ENCODE data around the gene MUC6.

MUC6 gene

DNA sequence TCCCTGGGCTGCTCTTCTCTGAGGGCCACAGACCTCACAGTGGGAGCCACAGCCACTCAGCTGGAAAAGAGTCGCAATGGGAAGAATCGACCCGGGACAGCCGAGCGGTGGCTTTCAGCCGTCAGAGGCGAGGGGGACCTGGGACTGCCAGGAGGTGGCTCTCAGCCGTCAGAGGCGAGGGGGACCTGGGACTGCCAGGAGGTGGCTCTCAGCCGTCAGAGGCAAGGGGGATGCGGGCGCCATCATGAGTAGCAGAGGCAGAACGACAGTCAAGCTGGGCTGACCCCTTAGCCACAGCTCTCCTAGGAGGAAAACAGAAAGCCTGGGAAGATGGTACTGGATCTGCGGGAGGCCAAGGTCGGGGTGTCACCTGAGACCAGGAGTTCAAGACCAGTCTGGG, 23.2 kb upstream of the MUC6 start:
- no peak for DNase-seq (ENCODE audit: low read depth, low spot score)
- no CpG with 5 or more reads among the region's 15 CpGs for WGBS (ENCODE audit: insufficient coverage, insufficient read length)
- Histone ChIP-seq H3K4me1 (ENCODE audit: control insufficient read depth, insufficient read depth, low read length) (no peaks in the 10 kb centered on the region), H3K36me3 (ENCODE audit: control insufficient read depth, insufficient read depth, low read length) (no peaks in the 10 kb centered on the region), H3K9me3 (ENCODE audit: control insufficient read depth, insufficient read depth, low read length) (no peaks in the 10 kb centered on the region), H3K27ac (ENCODE audit: low read length) (no peak overlapping the region), H3K27me3 (ENCODE audit: control insufficient read depth, insufficient read depth, low read length) (no peaks in the 10 kb centered on the region), H3K4me3 (ENCODE audit: low read length) (no peak overlapping the region)

GRCh38 chr11:1057806-1058205, 21.3 kb upstream of the MUC6 start:
- H3K9me3 ChIP-seq (ENCODE audit: control insufficient read depth, insufficient read depth, low read length): no peaks in the 10 kb centered on the region
- H3K4me3 ChIP-seq (ENCODE audit: low read length): no peak overlapping the region
- no peak overlapping the region for H3K27ac ChIP-seq (ENCODE audit: low read length)
- no peaks in the 10 kb centered on the region for H3K36me3 ChIP-seq (ENCODE audit: control insufficient read depth, insufficient read depth, low read length)
- H3K27me3 ChIP-seq (ENCODE audit: control insufficient read depth, insufficient read depth, low read length): no peaks in the 10 kb centered on the region
- WGBS (ENCODE audit: insufficient coverage, insufficient read length): no CpG with 5 or more reads among the region's 16 CpGs
- DNase-seq (ENCODE audit: low read depth, low spot score): no peak
- H3K4me1 ChIP-seq (ENCODE audit: control insufficient read depth, insufficient read depth, low read length): 0 out of 2 replicates have a peak, but pooled peaks cover 1% of the 10 kb centered on the region

DNA sequence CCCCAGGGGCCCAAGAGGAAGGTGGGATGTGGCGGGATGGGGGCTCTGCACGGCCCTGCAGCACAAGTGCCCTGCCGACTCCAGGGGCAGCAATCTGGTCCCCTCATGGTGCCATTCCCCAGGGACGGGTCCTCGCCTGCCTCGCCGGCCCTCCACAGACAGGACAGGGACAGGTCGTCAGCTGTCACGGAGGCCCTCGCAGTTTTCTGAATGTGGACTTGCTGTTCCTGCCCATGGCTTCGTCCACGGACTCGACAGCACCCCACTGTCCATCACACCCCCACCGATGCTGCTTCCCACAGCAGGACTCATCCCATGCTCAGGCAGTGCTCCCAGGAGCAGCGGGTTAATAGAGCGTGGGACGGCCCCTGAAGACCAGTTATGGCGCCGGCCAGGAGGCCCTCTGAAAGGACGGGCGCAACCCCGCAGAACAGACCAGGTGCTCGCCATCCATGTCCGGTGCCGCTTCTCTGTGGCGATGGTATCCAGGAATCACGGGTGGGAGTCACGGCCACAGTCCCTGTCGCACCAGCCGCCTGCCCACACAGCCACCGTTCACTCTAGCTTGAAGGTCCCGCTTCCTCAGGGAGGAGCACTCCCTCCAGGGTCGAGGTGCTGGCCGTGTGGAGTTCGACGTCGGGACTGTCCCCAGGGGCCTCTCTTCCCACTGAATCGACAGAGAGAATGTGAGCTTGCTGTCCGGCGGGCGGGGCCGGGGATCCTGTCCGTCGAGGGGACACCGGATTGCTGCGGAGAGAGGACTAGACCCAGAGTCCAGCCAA, 19.7 kb upstream of the MUC6 start:
- H3K4me1 ChIP-seq (ENCODE audit: control insufficient read depth, insufficient read depth, low read length): 0 out of 2 replicates have a peak, but pooled peaks cover 1% of the 10 kb centered on the region
- no peaks in the 10 kb centered on the region for H3K9me3 ChIP-seq (ENCODE audit: control insufficient read depth, insufficient read depth, low read length)
- DNase-seq (ENCODE audit: low read depth, low spot score): no peak
- no peak overlapping the region for H3K4me3 ChIP-seq (ENCODE audit: low read length)
- H3K36me3 ChIP-seq (ENCODE audit: control insufficient read depth, insufficient read depth, low read length): no peaks in the 10 kb centered on the region
- WGBS (ENCODE audit: insufficient coverage, insufficient read length): no CpG with 5 or more reads among the region's 46 CpGs
- H3K27ac ChIP-seq (ENCODE audit: low read length): no peak overlapping the region
- H3K27me3 ChIP-seq (ENCODE audit: control insufficient read depth, insufficient read depth, low read length): no peaks in the 10 kb centered on the region

- Histone ChIP-seq H3K27ac (ENCODE audit: low read length) (no peak overlapping the region), H3K9me3 (ENCODE audit: control insufficient read depth, insufficient read depth, low read length) (no peaks in the 10 kb centered on the region), H3K4me3 (ENCODE audit: low read length) (no peak overlapping the region), H3K4me1 (ENCODE audit: control insufficient read depth, insufficient read depth, low read length) (0 out of 2 replicates have a peak, but pooled peaks cover 1% of the 10 kb centered on the region), H3K27me3 (ENCODE audit: control insufficient read depth, insufficient read depth, low read length) (no peaks in the 10 kb centered on the region), H3K36me3 (ENCODE audit: control insufficient read depth, insufficient read depth, low read length) (no peaks in the 10 kb centered on the region)
- no peak for DNase-seq (ENCODE audit: low read depth, low spot score)
- WGBS (ENCODE audit: insufficient coverage, insufficient read length): no CpG with 5 or more reads among the region's 17 CpGs
Measured at GRCh38 chr11:1055109-1055703, 18.7 kb upstream of the MUC6 start.

GRCh38 chr11:1054143-1055108, 17.9 kb upstream of the MUC6 start:
- DNase-seq (ENCODE audit: low read depth, low spot score): no peak

DNA sequence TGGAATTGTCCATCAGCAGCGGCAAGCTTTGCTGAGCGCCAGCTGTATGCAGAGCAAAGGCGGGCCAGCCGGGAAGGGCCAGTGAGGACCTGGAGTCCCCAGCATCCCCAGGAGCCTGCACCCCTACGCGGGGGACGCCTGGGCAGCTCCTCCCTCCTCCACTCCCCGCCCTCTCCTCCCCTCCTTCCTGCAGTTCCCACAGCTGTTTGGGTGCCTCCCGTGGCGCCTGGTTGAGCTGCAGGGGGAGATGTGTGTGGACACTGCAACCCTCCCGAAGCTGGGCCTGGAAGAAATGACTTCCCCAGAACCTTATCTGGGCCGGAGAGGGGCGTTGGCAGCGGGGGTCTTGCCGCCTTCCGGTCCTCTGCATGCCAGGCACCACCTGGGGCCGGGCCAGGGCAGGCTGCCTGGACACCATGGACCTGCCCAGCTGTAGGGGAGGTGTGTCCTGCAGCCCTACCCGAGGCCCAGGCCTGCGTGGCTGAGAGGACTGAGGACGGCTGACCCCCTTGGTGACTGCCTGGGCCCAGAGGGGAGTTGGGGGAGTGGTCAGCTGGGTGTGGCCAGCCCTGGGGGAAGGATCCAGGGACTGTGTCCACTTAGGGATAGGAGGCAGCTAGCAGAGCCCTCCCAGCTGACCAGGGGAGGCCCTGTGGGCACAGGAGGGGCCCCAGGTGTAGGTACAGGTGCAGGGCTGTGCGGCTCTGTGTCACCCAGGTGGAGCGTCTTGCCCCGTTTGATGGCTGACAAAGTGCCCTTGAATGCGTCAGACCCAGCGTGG, 16.8 kb upstream of the MUC6 start:
- 0 out of 2 replicates have a peak, but pooled peaks cover 1% of the 10 kb centered on the region for H3K4me1 ChIP-seq (ENCODE audit: control insufficient read depth, insufficient read depth, low read length)
- no peak overlapping the region for H3K27ac ChIP-seq (ENCODE audit: low read length)
- no peak overlapping the region for H3K4me3 ChIP-seq (ENCODE audit: low read length)
- no peaks in the 10 kb centered on the region for H3K36me3 ChIP-seq (ENCODE audit: control insufficient read depth, insufficient read depth, low read length)
- no peaks in the 10 kb centered on the region for H3K27me3 ChIP-seq (ENCODE audit: control insufficient read depth, insufficient read depth, low read length)
- no CpG with 5 or more reads among the region's 25 CpGs for WGBS (ENCODE audit: insufficient coverage, insufficient read length)
- H3K9me3 ChIP-seq (ENCODE audit: control insufficient read depth, insufficient read depth, low read length): no peaks in the 10 kb centered on the region
- no peak for DNase-seq (ENCODE audit: low read depth, low spot score)

More at GRCh38 chr11:1054143-1055108, 17.9 kb upstream of the MUC6 start:
- Histone ChIP-seq H3K27me3 (ENCODE audit: control insufficient read depth, insufficient read depth, low read length) (no peaks in the 10 kb centered on the region), H3K4me3 (ENCODE audit: low read length) (no peak overlapping the region), H3K4me1 (ENCODE audit: control insufficient read depth, insufficient read depth, low read length) (0 out of 2 replicates have a peak, but pooled peaks cover 1% of the 10 kb centered on the region), H3K36me3 (ENCODE audit: control insufficient read depth, insufficient read depth, low read length) (no peaks in the 10 kb centered on the region), H3K9me3 (ENCODE audit: control insufficient read depth, insufficient read depth, low read length) (no peaks in the 10 kb centered on the region), H3K27ac (ENCODE audit: low read length) (no peak overlapping the region)
- no CpG with 5 or more reads among the region's 25 CpGs for WGBS (ENCODE audit: insufficient coverage, insufficient read length)

DNA sequence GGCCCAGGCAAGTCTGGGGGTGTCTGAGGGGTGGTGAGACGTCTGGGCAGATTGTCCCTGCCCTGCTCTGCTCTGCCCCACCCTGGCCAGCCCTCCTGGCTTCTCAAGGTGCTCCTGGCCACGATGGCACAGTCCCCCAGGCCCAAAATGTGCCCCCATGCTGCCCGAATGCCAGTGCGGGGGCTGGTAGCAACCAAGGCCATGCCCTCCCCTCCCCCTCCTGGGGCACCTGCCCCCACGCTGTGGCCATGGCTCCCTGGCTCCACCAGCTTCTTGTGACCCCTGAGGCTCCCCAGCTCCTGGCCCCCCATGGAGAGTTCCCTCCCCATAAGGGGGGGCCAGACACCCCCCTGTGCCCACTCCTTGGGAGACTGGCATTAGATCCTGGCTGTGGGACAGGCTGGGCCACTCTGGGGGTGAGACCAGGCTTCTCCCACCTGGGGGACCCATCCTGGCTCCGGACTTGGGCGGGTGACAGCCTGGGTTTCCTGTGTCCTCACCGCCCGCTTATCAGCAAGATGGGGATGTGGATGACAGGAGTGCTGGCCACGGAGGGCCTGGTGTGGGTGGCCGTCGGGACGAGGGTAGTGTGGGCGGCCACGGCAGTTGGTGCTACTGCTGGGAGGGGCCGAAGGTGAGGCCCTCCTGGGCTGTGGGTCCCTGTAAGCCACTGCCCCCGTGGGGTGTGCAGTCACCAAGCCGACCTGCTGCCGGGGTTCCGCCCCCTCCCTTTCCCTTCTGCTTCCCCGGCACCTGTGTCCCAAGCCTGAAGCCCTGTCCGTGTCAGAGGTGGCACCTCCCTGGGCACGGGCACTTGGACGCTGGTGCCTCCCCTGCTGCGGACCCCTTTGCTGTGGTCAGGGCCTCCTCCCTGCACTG, 15.9 kb upstream of the MUC6 start:
- H3K27ac ChIP-seq (ENCODE audit: low read length): no peak overlapping the region
- WGBS (ENCODE audit: insufficient coverage, insufficient read length): no CpG with 5 or more reads among the region's 25 CpGs
- no peaks in the 10 kb centered on the region for H3K36me3 ChIP-seq (ENCODE audit: control insufficient read depth, insufficient read depth, low read length)
- H3K9me3 ChIP-seq (ENCODE audit: control insufficient read depth, insufficient read depth, low read length): no peaks in the 10 kb centered on the region
- DNase-seq (ENCODE audit: low read depth, low spot score): no peak
- 0 out of 2 replicates have a peak, but pooled peaks cover 1% of the 10 kb centered on the region for H3K4me1 ChIP-seq (ENCODE audit: control insufficient read depth, insufficient read depth, low read length)
- H3K27me3 ChIP-seq (ENCODE audit: control insufficient read depth, insufficient read depth, low read length): no peaks in the 10 kb centered on the region
- H3K4me3 ChIP-seq (ENCODE audit: low read length): no peak overlapping the region

DNA sequence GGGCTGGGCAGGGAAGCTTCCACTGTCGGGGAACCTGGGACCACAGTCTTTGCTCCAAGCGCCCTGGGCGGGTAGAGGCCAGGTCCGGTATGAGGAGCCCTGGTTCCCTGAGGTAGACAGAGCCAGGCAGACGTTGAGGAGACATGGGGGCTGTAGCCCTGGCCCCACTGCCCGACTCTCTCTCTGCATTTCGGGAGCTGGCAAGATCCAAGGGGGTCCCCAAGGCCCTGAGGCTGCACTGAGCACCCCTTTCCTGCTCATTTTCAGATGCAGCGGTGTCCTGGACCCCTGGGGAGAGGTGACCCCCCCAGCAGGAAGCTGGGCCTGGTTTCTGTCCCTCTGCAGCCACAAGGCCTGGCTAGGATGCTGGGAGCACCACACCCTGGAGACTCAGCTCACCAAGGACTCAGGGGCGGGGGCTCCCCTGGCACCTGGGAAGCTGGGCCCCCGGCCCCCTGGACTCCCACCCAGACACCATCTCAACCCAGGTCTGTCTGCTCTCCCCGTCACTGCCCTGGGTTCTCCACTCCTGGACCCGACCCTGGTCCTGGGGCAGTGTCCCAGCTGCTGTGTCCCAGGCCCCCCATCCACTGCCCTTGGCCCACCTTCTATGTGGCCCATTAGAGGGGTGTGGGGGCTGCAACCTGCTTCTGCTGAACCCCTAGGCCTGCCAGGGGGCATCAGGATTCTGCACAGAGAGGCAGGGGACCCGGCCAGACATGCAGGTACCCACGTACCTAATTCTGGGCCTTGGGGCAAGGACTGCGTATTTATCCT, 15.0 kb upstream of the MUC6 start:
- H3K36me3 ChIP-seq (ENCODE audit: control insufficient read depth, insufficient read depth, low read length): no peaks in the 10 kb centered on the region
- H3K4me1 ChIP-seq (ENCODE audit: control insufficient read depth, insufficient read depth, low read length): 0 out of 2 replicates have a peak, but pooled peaks cover 1% of the 10 kb centered on the region
- no peak overlapping the region for H3K4me3 ChIP-seq (ENCODE audit: low read length)
- no peaks in the 10 kb centered on the region for H3K9me3 ChIP-seq (ENCODE audit: control insufficient read depth, insufficient read depth, low read length)
- no peak overlapping the region for H3K27ac ChIP-seq (ENCODE audit: low read length)
- no CpG with 5 or more reads among the region's 15 CpGs for WGBS (ENCODE audit: insufficient coverage, insufficient read length)
- no peaks in the 10 kb centered on the region for H3K27me3 ChIP-seq (ENCODE audit: control insufficient read depth, insufficient read depth, low read length)
- DNase-seq (ENCODE audit: low read depth, low spot score): no peak

Data from iPS DF 6.9 (cell line).